Endodermal cell (in vitro differentiated cells): ENCODE data around the gene OR56A4. TPM values are rescaled to one million over a fixed set of nuclear protein-coding genes. Genes with fewer than 3 reads are reported as not detected.

ENCODE experiments used
- DNase-seq: peaks from one replicate; pipeline ENCODE4 v3.0.0-alpha.2; 2017
- H3K27ac ChIP-seq: 2 replicates; pipeline ENCODE4 v1.5.1; 2013; ENCODE audit warnings: mild to moderate bottlenecking, low read depth, low read length, moderate library complexity
- H3K27me3 ChIP-seq: 2 replicates; pipeline ENCODE4 v1.6.1; 2013; ENCODE audit warnings: mild to moderate bottlenecking, low read length, moderate library complexity; ENCODE audit not compliant: insufficient read depth, control insufficient read depth, poor library complexity, severe bottlenecking
- H3K36me3 ChIP-seq: 2 replicates; pipeline ENCODE4 v1.7.0; 2013; ENCODE audit warnings: mild to moderate bottlenecking, low read length, moderate library complexity; ENCODE audit not compliant: control insufficient read depth, insufficient read depth
- H3K4me1 ChIP-seq: one replicate; pipeline ENCODE4 v1.7.0; 2013; ENCODE audit warnings: low read length; ENCODE audit not compliant: control insufficient read depth, insufficient read depth
- H3K4me3 ChIP-seq: 2 replicates; pipeline ENCODE4 v1.5.1; 2013; ENCODE audit warnings: mild to moderate bottlenecking, low read length, moderate library complexity
- H3K9ac ChIP-seq: 2 replicates; pipeline ENCODE4 v1.6.1; 2013; ENCODE audit warnings: mild to moderate bottlenecking, low read length, moderate library complexity; ENCODE audit not compliant: poor library complexity, severe bottlenecking; ENCODE audit errors: extremely low read depth
- H3K9me3 ChIP-seq: 2 replicates; pipeline ENCODE4 v1.6.1; 2013; ENCODE audit warnings: mild to moderate bottlenecking, low read length, moderate library complexity; ENCODE audit not compliant: control insufficient read depth
- H3K27ac Mint-ChIP-seq: 2 replicates; pipeline ENCODE4 v1.8.0; 2020; ENCODE audit warnings: mixed read lengths
- H3K27me3 Mint-ChIP-seq: 2 replicates; pipeline ENCODE4 v1.8.0; 2021; ENCODE audit warnings: mild to moderate bottlenecking, mixed read lengths; ENCODE audit not compliant: insufficient read depth
- H3K36me3 Mint-ChIP-seq: 2 replicates; pipeline ENCODE4 v1.8.0; 2020; ENCODE audit warnings: low read depth, mixed read lengths
- H3K4me1 Mint-ChIP-seq: 2 replicates; pipeline ENCODE4 v1.8.0; 2020; ENCODE audit warnings: mixed read lengths
- H3K4me3 Mint-ChIP-seq: 2 replicates; pipeline ENCODE4 v1.8.0; 2020; ENCODE audit warnings: mild to moderate bottlenecking, moderate library complexity, mixed read lengths
- H3K9me3 Mint-ChIP-seq: 2 replicates; pipeline ENCODE4 v1.8.0; 2020; ENCODE audit warnings: mild to moderate bottlenecking, mixed read lengths
- CTCF ChIP-seq: fragments of 200-600 bp; sonication (generic); conservative IDR thresholded peaks from 2 replicates; pipeline ENCODE4 v1.5.0; 2021; ENCODE audit warnings: antibody characterized with exemption, mild to moderate bottlenecking
- WGBS, 2 experiments: methylation state at CpG; one replicate each; pipeline versions ENCODE4 v1.1.5 to v1.1.7; 2013; ENCODE audit warnings: missing lambda C conversion rate in 2 of 2, mixed read lengths in 1 of 2; ENCODE audit not compliant: insufficient coverage in 1 of 2, insufficient read length in 1 of 2; 5-methylcytosine and 5-hydroxymethylcytosine counted together
- total RNA-seq, 2 donors: library from RNA; stranded (reverse); fragmentation: NEBNext Ultra II Directional in 1 of 2; extraction: Animal tissue kit (Norgen Biotek cat#: 25700) in 1 of 2; gene quantifications; 2 replicates in 1 of 2; 3 replicates in 1 of 2; pipeline ENCODE4 v1.2.1, GENCODE V29; 2021

The OR56A4 gene
- total RNA-seq, 2 donors from 2014 or later = 0.15 to 0.59 TPM

GRCh38 chr11:6040874-6041273 lies 34.1 kb upstream of the OR56A4 start:
- Histone ChIP-seq H3K4me1 (no peaks in the 10 kb centered on the region), H3K36me3 (no peaks in the 10 kb centered on the region), H3K9me3 (no peaks in the 10 kb centered on the region), H3K4me3 (no peak overlapping the region), H3K27ac (no peak overlapping the region), H3K9ac (no peak overlapping the region), H3K27me3 (no peaks in the 10 kb centered on the region)
- no peaks in the 10 kb centered on the region for H3K9me3 Mint-ChIP-seq
- no peaks in the 10 kb centered on the region for H3K27me3 Mint-ChIP-seq
- H3K4me1 Mint-ChIP-seq = peaks cover 12% of the 10 kb centered on the region
- H3K4me3 Mint-ChIP-seq = no peak overlapping the region
- TF ChIP-seq CTCF = no peak
- no peak overlapping the region for H3K27ac Mint-ChIP-seq
- DNase-seq = no peak
- WGBS, 2 experiments = 96 to 100% methylated on average over 2 to 3 of the region's 4 CpGs
- H3K36me3 Mint-ChIP-seq = no peaks in the 10 kb centered on the region

- 88 to 100% methylated on average over 1 of the region's 1 CpG for WGBS, 2 experiments
- DNase-seq = no peak
- H3K27ac ChIP-seq = no peak within 1 kb of the TSS
- no peak within 1 kb of the TSS for H3K4me3 ChIP-seq
- no peaks in the 10 kb centered on the region for H3K4me1 ChIP-seq
- no peak within 1 kb of the TSS for H3K4me3 Mint-ChIP-seq
- H3K9me3 ChIP-seq = no peaks in the 10 kb centered on the region
- no peaks in the 10 kb centered on the region for H3K27me3 ChIP-seq
- no peaks in the 10 kb centered on the region for H3K9me3 Mint-ChIP-seq
- H3K36me3 Mint-ChIP-seq = no peaks in the 10 kb centered on the region
- TF ChIP-seq CTCF = no peak
- H3K36me3 ChIP-seq = no peaks in the 10 kb centered on the region
- H3K4me1 Mint-ChIP-seq = no peaks in the 10 kb centered on the region
- H3K27me3 Mint-ChIP-seq = no peaks in the 10 kb centered on the region
- H3K27ac Mint-ChIP-seq = no peak within 1 kb of the TSS
- H3K9ac ChIP-seq = no peak within 1 kb of the TSS
These were observed 24.1 kb upstream of the OR56A4 start, which contains the start of gene OR56A1 for GRCh38 chr11:6030708-6031405. Gene OR56A1 (minus strand): TSS chr11:6030758. CDS start chr11:6027692, 3,066 bp downstream.

- no peaks in the 10 kb centered on the region for H3K36me3 Mint-ChIP-seq
- no peak overlapping the region for H3K4me3 Mint-ChIP-seq
- Histone ChIP-seq H3K4me3 (no peak overlapping the region), H3K27ac (no peak overlapping the region), H3K4me1 (peaks cover 2% of the 10 kb centered on the region), H3K9ac (no peak overlapping the region), H3K27me3 (no peaks in the 10 kb centered on the region), H3K9me3 (no peaks in the 10 kb centered on the region), H3K36me3 (no peaks in the 10 kb centered on the region)
- no peak for TF ChIP-seq CTCF
- DNase-seq = no peak
- H3K27me3 Mint-ChIP-seq = no peaks in the 10 kb centered on the region
- H3K4me1 Mint-ChIP-seq = peaks cover 13% of the 10 kb centered on the region
- 94% methylated on average over 1 of the region's 1 CpG; no CpG with 5 or more reads in 1 of the 2 experiments for WGBS, 2 experiments
- H3K9me3 Mint-ChIP-seq = no peaks in the 10 kb centered on the region
- H3K27ac Mint-ChIP-seq = no peak overlapping the region
These were observed 20.8 kb upstream of the OR56A4 start for GRCh38 chr11:6027501-6027900.
